A673 (cell line): Measurements from ENCODE around the gene COX20. TPM values are rescaled to one million over a fixed set of nuclear protein-coding genes. Genes with fewer than 3 reads are reported as not detected.

Source experiments
- BruUV-seq: library from RNA; stranded (reverse); fragments of 400-500 nt; replicated peaks from 2 replicates; lab custom pipeline; 2021; lab: Mats Ljungman, UMichigan
- CTCF ChIA-PET: fragments of 300-600 bp; sonication (Branson Sonifier 250); formaldehyde crosslinking; loops from one replicate; lab custom pipeline; 2022; ENCODE audit warnings: antibody characterized with exemption; lab: Charles Lee
- POLR2A ChIA-PET: fragments of 300-600 bp; sonication (Branson Sonifier 250); formaldehyde crosslinking; loops from one replicate; lab custom pipeline; 2022; ENCODE audit warnings: antibody characterized with exemption; ENCODE audit not compliant: low non-redundant PET; lab: Charles Lee
- DNase-seq: peaks from one replicate; pipeline ENCODE4 v3.0.0-alpha.2; 2015; ENCODE audit warnings: low spot score
- H3K27ac ChIP-seq: fragments of 200-600 bp; sonication (generic); 2 replicates; pipeline ENCODE4 v1.5.1; 2016; ENCODE audit warnings: mixed run types, low read depth, mild to moderate bottlenecking, mixed read lengths, antibody characterized with exemption, low read length; ENCODE audit not compliant: poor library complexity, severe bottlenecking
- H3K27me3 ChIP-seq: fragments of 200-600 bp; sonication (generic); replicated peaks from 2 replicates; pipeline ENCODE4 v1.6.1; 2017; ENCODE audit warnings: mixed run types, low read depth, mild to moderate bottlenecking, mixed read lengths, antibody characterized with exemption, low read length; ENCODE audit not compliant: insufficient read depth, poor library complexity
- H3K36me3 ChIP-seq: fragments of 200-600 bp; sonication (generic); 2 replicates; pipeline ENCODE4 v1.6.1; 2016; ENCODE audit warnings: mixed run types, mild to moderate bottlenecking, mixed read lengths, antibody characterized with exemption, low read length; ENCODE audit not compliant: insufficient read depth, poor library complexity, severe bottlenecking
- H3K4me1 ChIP-seq: fragments of 200-600 bp; sonication (generic); 2 replicates; pipeline ENCODE4 v1.6.1; 2017; ENCODE audit warnings: mixed run types, mild to moderate bottlenecking, mixed read lengths, antibody characterized with exemption, low read length; ENCODE audit not compliant: insufficient read depth, poor library complexity, severe bottlenecking
- H3K4me3 ChIP-seq: fragments of 200-600 bp; sonication (generic); 2 replicates; pipeline ENCODE4 v1.5.1; 2016; ENCODE audit warnings: low read depth, mixed run types, mild to moderate bottlenecking, mixed read lengths, low read length; ENCODE audit not compliant: poor library complexity, severe bottlenecking
- H3K9me3 ChIP-seq: fragments of 200-600 bp; sonication (generic); 2 replicates; pipeline ENCODE4 v1.6.1; 2016; ENCODE audit warnings: mixed run types, low read depth, mild to moderate bottlenecking, mixed read lengths, antibody characterized with exemption, low read length; ENCODE audit not compliant: poor library complexity, severe bottlenecking
- EZH2 ChIP-seq: fragments of 200-600 bp; sonication (generic); IDR thresholded peaks from 2 replicates; pipeline ENCODE4 v1.6.1; 2017; ENCODE audit warnings: borderline replicate concordance, low read depth, mild to moderate bottlenecking, mixed read lengths, antibody characterized with exemption, low read length; ENCODE audit not compliant: poor library complexity, severe bottlenecking
- intact Hi-C: fragments of 100-400 bp; cut with micrococcal nuclease; formaldehyde crosslinking; loops from one replicate; pipeline ENCODE4 v1.10.0; 2022; ENCODE audit not compliant: unreplicated experiment
- total RNA-seq: library from RNA; stranded (reverse); gene quantifications from 2 replicates; pipeline ENCODE4 v1.2.3, GENCODE V29; 2021
- TF ChIP-seq, protein P1 (sequence below): fragments of 300-800, 200-600 bp; sonication (generic); conservative IDR thresholded peaks from 2 replicates; pipeline ENCODE4 v1.5.1; 2017; ENCODE audit warnings: low read depth, mild to moderate bottlenecking, antibody characterized with exemption, low read length, moderate library complexity, mixed read lengths

COX20 gene
- total RNA-seq, 1 experiment from 2014 or later: 59.0 TPM

DNA sequence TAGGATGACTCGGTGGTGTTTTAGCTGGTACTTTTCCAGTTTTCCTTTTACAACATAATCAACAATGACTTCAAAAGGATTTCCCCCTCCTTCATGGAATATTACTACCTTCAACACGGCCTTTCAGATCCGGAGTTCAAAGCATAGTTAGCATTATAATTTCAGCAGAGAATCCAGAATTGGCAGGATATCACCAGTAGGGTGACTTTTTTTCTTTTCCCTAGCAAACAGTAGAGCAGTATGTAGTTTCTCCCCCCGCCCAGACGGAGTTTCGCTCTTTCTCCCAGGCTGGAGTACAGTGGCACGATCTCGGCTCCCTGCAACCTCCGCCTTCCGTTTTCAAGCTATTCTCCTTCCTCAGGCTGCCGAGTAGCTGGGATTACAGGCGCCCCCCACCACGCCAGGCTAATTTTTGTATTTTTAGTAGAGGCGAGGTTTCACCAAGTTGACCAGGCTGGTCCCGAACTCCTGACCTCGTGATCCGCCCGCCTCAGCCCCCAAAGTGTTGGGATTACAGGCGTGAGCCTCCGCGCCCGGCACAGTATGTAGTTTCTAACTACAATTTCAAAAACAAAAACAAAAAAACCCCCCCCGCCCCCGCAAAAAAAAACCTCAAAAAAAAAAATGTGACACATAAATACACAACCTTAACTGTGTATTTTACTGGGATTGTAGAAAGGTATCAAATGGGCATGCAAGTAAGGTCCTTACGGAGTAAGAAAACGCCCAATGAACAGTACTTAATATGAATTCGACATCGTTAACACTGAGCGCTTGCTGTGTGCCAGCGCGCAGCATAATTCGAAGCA, 1.5 kb upstream of the COX20 start:
- peak; percentile 89 for DNase-seq
- ChIA-PET POLR2A (interaction anchor here (0.9 kb wide), 1 partner anchor 231 kb away, joined by 5 read pairs; no protein-coding TSS in a partner anchor), CTCF (no interaction called here)
- Histone ChIP-seq H3K9me3 (no peaks in the 10 kb centered on the region), H3K4me1 (peaks cover 23% of the 10 kb centered on the region), H3K27ac (peak overlapping the region; percentile 97), H3K4me3 (peak overlapping the region; percentile 72), H3K36me3 (no peaks in the 10 kb centered on the region), H3K27me3 (no peaks in the 10 kb centered on the region)
- intact Hi-C loops: loop anchor here (1.0 to 10.0 kb wide), 3 partner anchors 29 to 211 kb away; no protein-coding TSS in a partner anchor
- no TSS peak for BruUV-seq
- TF ChIP-seq, protein P1, sequence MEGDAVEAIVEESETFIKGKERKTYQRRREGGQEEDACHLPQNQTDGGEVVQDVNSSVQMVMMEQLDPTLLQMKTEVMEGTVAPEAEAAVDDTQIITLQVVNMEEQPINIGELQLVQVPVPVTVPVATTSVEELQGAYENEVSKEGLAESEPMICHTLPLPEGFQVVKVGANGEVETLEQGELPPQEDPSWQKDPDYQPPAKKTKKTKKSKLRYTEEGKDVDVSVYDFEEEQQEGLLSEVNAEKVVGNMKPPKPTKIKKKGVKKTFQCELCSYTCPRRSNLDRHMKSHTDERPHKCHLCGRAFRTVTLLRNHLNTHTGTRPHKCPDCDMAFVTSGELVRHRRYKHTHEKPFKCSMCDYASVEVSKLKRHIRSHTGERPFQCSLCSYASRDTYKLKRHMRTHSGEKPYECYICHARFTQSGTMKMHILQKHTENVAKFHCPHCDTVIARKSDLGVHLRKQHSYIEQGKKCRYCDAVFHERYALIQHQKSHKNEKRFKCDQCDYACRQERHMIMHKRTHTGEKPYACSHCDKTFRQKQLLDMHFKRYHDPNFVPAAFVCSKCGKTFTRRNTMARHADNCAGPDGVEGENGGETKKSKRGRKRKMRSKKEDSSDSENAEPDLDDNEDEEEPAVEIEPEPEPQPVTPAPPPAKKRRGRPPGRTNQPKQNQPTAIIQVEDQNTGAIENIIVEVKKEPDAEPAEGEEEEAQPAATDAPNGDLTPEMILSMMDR: 0 out of 2 replicates have a peak, but pooled peaks have one; percentile 17
- no peak for TF ChIP-seq EZH2

DNA sequence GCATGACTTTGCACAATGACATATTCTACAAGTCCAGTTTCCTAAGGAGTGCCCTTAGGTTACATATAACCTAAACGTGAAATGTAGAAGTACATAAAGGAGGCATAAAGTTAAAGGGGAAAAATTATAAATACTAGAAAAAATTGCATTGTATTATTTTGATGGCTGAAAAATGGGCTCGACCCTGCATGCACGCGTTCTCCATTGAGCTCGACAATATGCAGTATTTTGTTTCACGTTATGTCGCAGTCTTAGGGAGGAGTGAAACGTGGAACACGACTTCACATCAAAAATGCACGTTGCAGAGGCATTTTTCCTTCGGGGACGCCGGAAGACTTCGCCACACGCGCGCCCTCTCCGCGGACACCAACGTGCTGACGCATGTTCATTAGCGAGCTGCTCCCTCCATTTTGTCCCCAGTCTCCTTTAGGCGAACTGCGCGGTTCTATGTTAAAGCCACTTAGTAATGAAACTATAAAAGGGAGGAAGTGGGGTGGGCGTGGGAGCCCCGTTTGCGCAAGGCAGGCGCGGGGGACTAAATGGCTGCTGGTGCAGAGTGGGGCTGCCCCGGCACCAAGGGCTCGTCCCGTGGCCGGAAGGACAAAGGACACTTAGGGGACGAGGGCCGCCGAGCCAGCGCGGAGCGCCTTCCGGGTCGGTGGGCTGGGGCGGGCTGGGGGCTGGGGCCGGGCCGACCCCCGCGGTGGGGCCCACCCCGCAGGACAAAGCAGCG, 749 bp upstream of the COX20 start:
- ChIA-PET POLR2A (interaction anchor here (0.9 kb wide), 1 partner anchor 231 kb away, joined by 5 read pairs; no protein-coding TSS in a partner anchor), CTCF (no interaction called here)
- Histone ChIP-seq H3K27ac (peak overlapping the region; percentile 97), H3K4me1 (peaks cover 23% of the 10 kb centered on the region), H3K9me3 (no peaks in the 10 kb centered on the region), H3K4me3 (peak overlapping the region; percentile 72), H3K36me3 (peaks cover 5% of the 10 kb centered on the region), H3K27me3 (no peaks in the 10 kb centered on the region)
- TF ChIP-seq, protein P1: no peak
- TF ChIP-seq EZH2: no peak
- BruUV-seq: TSS peak; percentile 77
- intact Hi-C loops: loop anchor here (1.0 to 10.0 kb wide), 3 partner anchors 28 to 210 kb away; no protein-coding TSS in a partner anchor
- DNase-seq: peak; percentile 96

DNA sequence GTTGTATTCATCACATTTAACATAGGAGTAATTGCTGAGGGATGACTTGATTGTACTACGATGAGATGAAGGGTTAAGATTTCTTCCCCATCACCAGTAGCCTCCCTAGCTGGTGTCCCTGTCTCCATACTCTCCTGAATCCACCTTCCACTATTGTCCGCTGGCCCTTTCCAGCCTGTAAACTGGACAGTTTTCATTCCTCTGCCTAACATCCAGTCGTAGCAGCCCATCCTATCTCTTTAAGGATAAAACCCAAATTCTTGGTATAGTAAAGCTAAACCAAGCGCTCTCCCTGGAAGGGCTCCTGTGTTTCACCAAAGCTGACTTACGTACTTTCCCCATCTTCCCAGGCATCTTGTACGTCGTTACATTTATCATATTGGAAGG, 670 bp downstream of the COX20 start:
- H3K36me3 ChIP-seq: peaks cover 19% of the 10 kb centered on the region
- BruUV-seq: TSS peak; percentile 56
- peak overlapping the region; percentile 72 for H3K4me3 ChIP-seq
- H3K9me3 ChIP-seq: no peaks in the 10 kb centered on the region
- DNase-seq: peak; percentile 48
- H3K27ac ChIP-seq: peak overlapping the region; percentile 97
- ChIA-PET CTCF (interaction anchor here (0.9 to 1.6 kb wide), 3 partner anchors 35 to 206 kb away, joined by 3 to 6 read pairs (median 3); no protein-coding TSS in a partner anchor), POLR2A (interaction anchor here (1.0 kb wide), 1 partner anchor 27 kb away, joined by 13 read pairs; no protein-coding TSS in a partner anchor)
- peaks cover 23% of the 10 kb centered on the region for H3K4me1 ChIP-seq
- H3K27me3 ChIP-seq: no peaks in the 10 kb centered on the region
- intact Hi-C loops: loop anchor here (10.0 kb wide), 1 partner anchor 209 kb away; no protein-coding TSS in a partner anchor
- no peak for TF ChIP-seq EZH2
- TF ChIP-seq, protein P1: no peak
